ENCODE results near the gene YWHAQ. TPM values are rescaled to one million over a fixed set of nuclear protein-coding genes. Genes with fewer than 3 reads are reported as not detected.

Gene YWHAQ
- total and polyA plus RNA-seq, 2 donors (not counting 1 experiment from before 2014, with no cell fraction given) = 68.7 to 126 TPM

GRCh38 chr2:9594366-9595054, 36.3 kb downstream of the YWHAQ start:
- peaks cover 4% of the 10 kb centered on the region for H3K9me3 Mint-ChIP-seq (ENCODE audit: insufficient read depth)
- peaks cover 73% of the 10 kb centered on the region for H3K79me2 ChIP-seq (ENCODE audit: control insufficient read depth, insufficient read depth, low read length)
- intact Hi-C loops (cut with micrococcal nuclease) = loop anchor here (5.0 kb wide), 1 partner anchor 38 kb away; the partner anchor contains the start of gene YWHAQ
- ATAC-seq (ENCODE audit: low read depth) (no peak), DNase-seq (no peak)
- H3K27ac ChIP-seq (ENCODE audit: low read length in 2 of 2) = no peak overlapping the region
- ChIA-PET POLR2A (no interaction called here), CTCF (interaction anchor here (0.8 kb wide), 1 partner anchor 12 kb away, joined by 3 read pairs; no protein-coding TSS in a partner anchor)
- no peak overlapping the region for H3K4me3 Mint-ChIP-seq
- peaks cover 10 to 25% of the 10 kb centered on the region in 2 experiments for H3K36me3 ChIP-seq (replicated peaks in 1 of 2; ENCODE audit: control extremely low read depth in 1 of 2, control insufficient read depth in 1 of 2, extremely low read depth in 1 of 2, insufficient read depth in 2 of 2, low read length in 1 of 2)
- no peak overlapping the region for H3K4me2 ChIP-seq (replicated peaks; ENCODE audit: low read depth, low read length, poor library complexity, severe bottlenecking)
- TF ChIP-seq CTCF (IDR thresholded peaks at IDR 0.05) (no peak), EZH2 (IDR thresholded peaks at IDR 0.05; ENCODE audit: borderline replicate concordance, insufficient read depth, low read depth, low read length, poor library complexity, severe bottlenecking) (no peak)
- no peak overlapping the region for H2AFZ ChIP-seq (ENCODE audit: insufficient read depth, low read depth, low read length, poor library complexity, severe bottlenecking)
- no peaks in the 10 kb centered on the region for H3K27me3 ChIP-seq (replicated peaks in 1 of 4; ENCODE audit: control extremely low read depth in 1 of 4, control insufficient read depth in 3 of 4, insufficient read depth in 4 of 4, low read length in 3 of 4)
- H3K4me3 ChIP-seq (ENCODE audit: control extremely low read depth in 1 of 5, extremely low read depth in 1 of 5, insufficient read depth in 1 of 5, low read depth in 2 of 5, low read length in 4 of 5) = no peak overlapping the region
- H3K27ac Mint-ChIP-seq = no peak overlapping the region
- peaks cover 20% of the 10 kb centered on the region for H4K20me1 ChIP-seq (ENCODE audit: control insufficient read depth, insufficient read depth, low read length, poor library complexity, severe bottlenecking)
- no peaks in the 10 kb centered on the region for H3K27me3 Mint-ChIP-seq
- no CpG with 5 or more reads among the region's 2 CpGs for WGBS (ENCODE audit: insufficient coverage)
- H3K4me1 ChIP-seq (ENCODE audit: control insufficient read depth in 2 of 2, insufficient read depth in 2 of 2, low read length in 2 of 2) = peaks cover 15 to 17% of the 10 kb centered on the region in 2 donors
- peaks cover 28% of the 10 kb centered on the region for H3K4me1 Mint-ChIP-seq
- peaks cover 0 to 5% (median 4%) of the 10 kb centered on the region in 3 donors for H3K9me3 ChIP-seq (ENCODE audit: control extremely low read depth in 1 of 3, control insufficient read depth in 2 of 3, insufficient read depth in 1 of 3, low read length in 2 of 3)
- H3K9ac ChIP-seq (ENCODE audit: low read length) = no peak overlapping the region

- no peaks in the 10 kb centered on the region for H3K9me3 ChIP-seq (ENCODE audit: control extremely low read depth in 1 of 3, control insufficient read depth in 2 of 3, insufficient read depth in 1 of 3, low read length in 2 of 3)
- no peak overlapping the region for H3K9ac ChIP-seq (ENCODE audit: low read length)
- H2AFZ ChIP-seq (ENCODE audit: insufficient read depth, low read depth, low read length, poor library complexity, severe bottlenecking) = no peak overlapping the region
- H3K27me3 ChIP-seq (replicated peaks in 1 of 4; ENCODE audit: control extremely low read depth in 1 of 4, control insufficient read depth in 3 of 4, insufficient read depth in 4 of 4, low read length in 3 of 4) = no peaks in the 10 kb centered on the region
- H3K9me3 Mint-ChIP-seq (ENCODE audit: insufficient read depth) = peaks cover 1% of the 10 kb centered on the region
- peaks cover 69% of the 10 kb centered on the region for H3K79me2 ChIP-seq (ENCODE audit: control insufficient read depth, insufficient read depth, low read length)
- no CpG with 5 or more reads among the region's 4 CpGs for WGBS (ENCODE audit: insufficient coverage)
- intact Hi-C loops (cut with micrococcal nuclease) = no loop called here
- CTCF ChIA-PET = no interaction called here
- H3K36me3 ChIP-seq (replicated peaks in 1 of 2; ENCODE audit: control extremely low read depth in 1 of 2, control insufficient read depth in 1 of 2, extremely low read depth in 1 of 2, insufficient read depth in 2 of 2, low read length in 1 of 2) = peaks cover 7 to 19% of the 10 kb centered on the region in 2 experiments
- H3K4me1 Mint-ChIP-seq = peaks cover 28% of the 10 kb centered on the region
- peaks cover 20% of the 10 kb centered on the region for H4K20me1 ChIP-seq (ENCODE audit: control insufficient read depth, insufficient read depth, low read length, poor library complexity, severe bottlenecking)
- DNase-seq (no peak), ATAC-seq (ENCODE audit: low read depth) (no peak)
- no peak overlapping the region for H3K4me3 ChIP-seq (ENCODE audit: control extremely low read depth in 1 of 5, extremely low read depth in 1 of 5, insufficient read depth in 1 of 5, low read depth in 2 of 5, low read length in 4 of 5)
- H3K4me1 ChIP-seq (ENCODE audit: control insufficient read depth in 2 of 2, insufficient read depth in 2 of 2, low read length in 2 of 2) = peaks cover 15 to 17% of the 10 kb centered on the region in 2 donors
- POLR2A ChIA-PET = no interaction called here
- no peaks in the 10 kb centered on the region for H3K27me3 Mint-ChIP-seq
- no peak overlapping the region for H3K27ac Mint-ChIP-seq
- H3K4me3 Mint-ChIP-seq = no peak overlapping the region
- no peak for TF ChIP-seq CTCF (IDR thresholded peaks at IDR 0.05)
- TF ChIP-seq EZH2 (IDR thresholded peaks at IDR 0.05; ENCODE audit: borderline replicate concordance, insufficient read depth, low read depth, low read length, poor library complexity, severe bottlenecking) = no peak
- no peak overlapping the region for H3K27ac ChIP-seq (ENCODE audit: low read length in 2 of 2)
- H3K4me2 ChIP-seq (replicated peaks; ENCODE audit: low read depth, low read length, poor library complexity, severe bottlenecking) = no peak overlapping the region
Observed at GRCh38 chr2:9593925-9594324, 36.9 kb downstream of the YWHAQ start.

Measured in B cell (primary cell).